Astrocyte of the spinal cord (primary cell): ENCODE results near the gene CKAP5.

Source experiments
- DNase-seq: peaks from one replicate; pipeline ENCODE4 v3.0.0; 2011; ENCODE audit warnings: low read depth, low spot score
- H3K4me3 ChIP-seq: 2 replicates; pipeline ENCODE4 v1.5.1; 2011; ENCODE audit warnings: low read depth, mild to moderate bottlenecking, low read length, moderate library complexity
- CTCF ChIP-seq: IDR thresholded peaks from 2 replicates; pipeline ENCODE4 v1.5.1; 2012; ENCODE audit warnings: low read depth, mild to moderate bottlenecking, low read length, inconsistent platforms
- in situ Hi-C: cut with HindIII; loops from 2 replicates; pipeline ENCODE4 v1.10.0; 2017; ENCODE audit warnings: low sequenced_read_pairs

Gene CKAP5

GRCh38 chr11:46877580-46877979, 31.5 kb upstream of the CKAP5 start:
- no peak overlapping the region for H3K4me3 ChIP-seq
- no peak for DNase-seq
- in situ Hi-C loops: no loop called here
- no peak for TF ChIP-seq CTCF

GRCh38 chr11:46876471-46876870, 30.4 kb upstream of the CKAP5 start:
- H3K4me3 ChIP-seq: no peak overlapping the region
- no peak for TF ChIP-seq CTCF
- in situ Hi-C loops: no loop called here
- no peak for DNase-seq

- in situ Hi-C loops: no loop called here
- H3K4me3 ChIP-seq: no peak overlapping the region
- no peak for TF ChIP-seq CTCF
- no peak for DNase-seq
Observed at GRCh38 chr11:46874586-46874985, 28.5 kb upstream of the CKAP5 start.

GRCh38 chr11:46868912-46869311, 22.8 kb upstream of the CKAP5 start:
- DNase-seq: no peak
- in situ Hi-C loops: no loop called here
- no peak overlapping the region for H3K4me3 ChIP-seq
- no peak for TF ChIP-seq CTCF

- no peak overlapping the region for H3K4me3 ChIP-seq
- no peak for TF ChIP-seq CTCF
- DNase-seq: peak; percentile 71
- in situ Hi-C loops: no loop called here
Observed at GRCh38 chr11:46865340-46865739, 19.3 kb upstream of the CKAP5 start.

GRCh38 chr11:46860218-46860617, 14.1 kb upstream of the CKAP5 start:
- H3K4me3 ChIP-seq: no peak overlapping the region
- in situ Hi-C loops: no loop called here
- DNase-seq: no peak
- no peak for TF ChIP-seq CTCF

GRCh38 chr11:46858920-46859546, 13.0 kb upstream of the CKAP5 start:
- TF ChIP-seq CTCF: no peak
- no peak for DNase-seq
- in situ Hi-C loops: no loop called here
- no peak overlapping the region for H3K4me3 ChIP-seq
